Nephron (organoid): ENCODE data around the gene TSPAN1.

Experiments used
- H3K27ac Mint-ChIP-seq, 3 experiments: 2 replicates each; pipeline ENCODE4 v1.8.0; 2020; ENCODE audit warnings: mixed read lengths in 3 of 3, mild to moderate bottlenecking in 2 of 3, moderate library complexity in 1 of 3
- H3K27me3 Mint-ChIP-seq: 2 replicates; pipeline ENCODE4 v1.8.0; 2021; ENCODE audit warnings: low read depth, mild to moderate bottlenecking, moderate library complexity, mixed read lengths
- H3K36me3 Mint-ChIP-seq: 2 replicates; pipeline ENCODE4 v1.8.0; 2020; ENCODE audit warnings: low read depth, mixed read lengths
- H3K4me1 Mint-ChIP-seq: 2 replicates; pipeline ENCODE4 v1.8.0; 2020; ENCODE audit warnings: mixed read lengths
- H3K4me3 Mint-ChIP-seq, 3 experiments: 2 replicates each; pipeline ENCODE4 v1.8.0; 2020; ENCODE audit warnings: mild to moderate bottlenecking in 3 of 3, mixed read lengths in 3 of 3, moderate library complexity in 2 of 3
- H3K9me3 Mint-ChIP-seq: 2 replicates; pipeline ENCODE4 v1.8.0; 2020; ENCODE audit warnings: mixed read lengths
- CTCF ChIP-seq, 3 experiments: fragments of 200-600 bp; sonication (generic); IDR thresholded peaks; one replicate each; pipeline ENCODE4 v1.5.0; 2021; ENCODE audit warnings: antibody characterized with exemption in 3 of 3; ENCODE audit not compliant: unreplicated experiment in 3 of 3

TSPAN1 gene

GRCh38 chr1:46131712-46132528 is 43.0 kb upstream of the TSPAN1 start:
- no peaks in the 10 kb centered on the region for H3K27me3 Mint-ChIP-seq
- H3K27ac Mint-ChIP-seq = peak overlapping the region; percentile 100
- H3K4me1 Mint-ChIP-seq = peaks cover 59% of the 10 kb centered on the region
- H3K9me3 Mint-ChIP-seq = no peaks in the 10 kb centered on the region
- no peak for TF ChIP-seq CTCF (IDR thresholded peaks at IDR 0.05; ENCODE audit: unreplicated experiment in 3 of 3)
- peaks cover 6% of the 10 kb centered on the region for H3K36me3 Mint-ChIP-seq
- H3K4me3 Mint-ChIP-seq = peak overlapping the region; percentile 88 to 92 (median 91)

GRCh38 chr1:46132529-46133180 is 42.2 kb upstream of the TSPAN1 start, which contains the start of gene PIK3R3:
PIK3R3 (minus strand) TSS chr1:46132629; CDS start chr1:46131952, 677 bp downstream.
- peak within 1 kb of the TSS; percentile 100 for H3K27ac Mint-ChIP-seq
- H3K27me3 Mint-ChIP-seq = no peaks in the 10 kb centered on the region
- no peaks in the 10 kb centered on the region for H3K9me3 Mint-ChIP-seq
- peaks cover 61% of the 10 kb centered on the region for H3K4me1 Mint-ChIP-seq
- H3K36me3 Mint-ChIP-seq = peaks cover 4% of the 10 kb centered on the region
- TF ChIP-seq CTCF (IDR thresholded peaks at IDR 0.05; ENCODE audit: unreplicated experiment in 3 of 3) = no peak
- peak within 1 kb of the TSS; percentile 88 to 92 (median 91) for H3K4me3 Mint-ChIP-seq

- no peaks in the 10 kb centered on the region for H3K27me3 Mint-ChIP-seq
- H3K4me3 Mint-ChIP-seq = peak overlapping the region; percentile 88 to 92 (median 91)
- TF ChIP-seq CTCF (IDR thresholded peaks at IDR 0.05; ENCODE audit: unreplicated experiment in 3 of 3) = no peak
Measured at GRCh38 chr1:46133181-46133658, 41.7 kb upstream of the TSPAN1 start.

GRCh38 chr1:46133781-46134350 is 41.0 kb upstream of the TSPAN1 start:
- Mint-ChIP-seq H3K9me3 (no peaks in the 10 kb centered on the region), H3K4me3 (peak overlapping the region; percentile 88 to 92 (median 91)), H3K4me1 (peaks cover 59% of the 10 kb centered on the region), H3K27ac (peak overlapping the region; percentile 100), H3K36me3 (no peaks in the 10 kb centered on the region), H3K27me3 (no peaks in the 10 kb centered on the region)
- no peak for TF ChIP-seq CTCF (IDR thresholded peaks at IDR 0.05; ENCODE audit: unreplicated experiment in 3 of 3)

More at GRCh38 chr1:46133181-46133658, 41.7 kb upstream of the TSPAN1 start:
- Mint-ChIP-seq H3K4me1 (peaks cover 62% of the 10 kb centered on the region), H3K36me3 (no peaks in the 10 kb centered on the region), H3K9me3 (no peaks in the 10 kb centered on the region), H3K27ac (peak overlapping the region; percentile 100)

- Mint-ChIP-seq H3K27me3 (no peaks in the 10 kb centered on the region), H3K27ac (peak overlapping the region; percentile 100), H3K4me3 (peak overlapping the region in 2 of 3 experiments; percentile 2 to 91), H3K4me1 (peaks cover 51% of the 10 kb centered on the region), H3K36me3 (no peaks in the 10 kb centered on the region), H3K9me3 (no peaks in the 10 kb centered on the region)
- no peak for TF ChIP-seq CTCF (IDR thresholded peaks at IDR 0.05; ENCODE audit: unreplicated experiment in 3 of 3)
Measured at GRCh38 chr1:46134660-46135331, 40.1 kb upstream of the TSPAN1 start.
